Liver (tissue), 9 donors: ENCODE data around the gene CYTH3. TPM values are rescaled to one million over a fixed set of nuclear protein-coding genes. Genes with fewer than 3 reads are reported as not detected.

Experiments used
- DNase-seq: peaks from one replicate; pipeline ENCODE4 v3.0.0-alpha.2; 2017; ENCODE audit warnings: low spot score
- H3K27ac ChIP-seq, 2 donors: one replicate each; pipeline ENCODE4 v1.7.0; 2013; ENCODE audit warnings: inconsistent platforms in 2 of 2, low read length in 2 of 2, control low read depth in 1 of 2, low read depth in 1 of 2, mild to moderate bottlenecking in 1 of 2
- H3K27me3 ChIP-seq, 4 donors: one replicate each; pipeline versions ENCODE4 v1.6.1 to v1.7.0; 2013; ENCODE audit warnings: low read length in 3 of 4, inconsistent platforms in 1 of 4, mild to moderate bottlenecking in 1 of 4, moderate library complexity in 1 of 4; ENCODE audit not compliant: control insufficient read depth in 4 of 4, insufficient read depth in 4 of 4
- H3K36me3 ChIP-seq, 4 donors: one replicate each; pipeline versions ENCODE4 v1.6.1 to v1.7.0; 2013; ENCODE audit warnings: low read length in 3 of 4, mild to moderate bottlenecking in 3 of 4, low read depth in 1 of 4, moderate library complexity in 1 of 4; ENCODE audit not compliant: control insufficient read depth in 4 of 4, insufficient read depth in 3 of 4
- H3K4me1 ChIP-seq, 4 donors: one replicate each; pipeline versions ENCODE4 v1.6.1 to v1.7.0; 2013; ENCODE audit warnings: low read length in 3 of 4, mild to moderate bottlenecking in 3 of 4, moderate library complexity in 1 of 4; ENCODE audit not compliant: control insufficient read depth in 4 of 4, insufficient read depth in 4 of 4
- H3K4me3 ChIP-seq, 3 donors: one replicate each; pipeline versions ENCODE4 v1.6.1 to v1.7.0; 2013; ENCODE audit warnings: low read length in 3 of 3, control low read depth in 1 of 3, low read depth in 1 of 3, mild to moderate bottlenecking in 1 of 3
- H3K9ac ChIP-seq, 2 donors: one replicate each; pipeline ENCODE4 v1.7.0; 2013; ENCODE audit warnings: low read length in 2 of 2, mild to moderate bottlenecking in 2 of 2, moderate library complexity in 2 of 2, control low read depth in 1 of 2, low read depth in 1 of 2
- H3K9me3 ChIP-seq, 4 donors: one replicate each; pipeline versions ENCODE4 v1.6.1 to v1.7.0; 2013; ENCODE audit warnings: low read length in 3 of 4; ENCODE audit not compliant: control insufficient read depth in 4 of 4
- EGR1 ChIP-seq, 2 donors: IDR thresholded peaks; 2 replicates each; pipeline ENCODE4 v1.6.1; 2016 to 2018; ENCODE audit warnings: antibody characterized with exemption in 2 of 2, low read depth in 2 of 2
- FOXA1 ChIP-seq: IDR thresholded peaks from 2 replicates; pipeline ENCODE4 v1.6.1; 2016; ENCODE audit warnings: antibody characterized with exemption
- FOXA2 ChIP-seq: IDR thresholded peaks from 2 replicates; pipeline ENCODE4 v1.6.1; 2016; ENCODE audit warnings: antibody characterized with exemption
- GABPA ChIP-seq, 2 donors: IDR thresholded peaks in 1 of 2; conservative IDR thresholded peaks in 1 of 2; 2 replicates each; pipeline ENCODE4 v1.6.1; 2016; ENCODE audit warnings: antibody characterized with exemption in 2 of 2, mild to moderate bottlenecking in 1 of 2, moderate library complexity in 1 of 2
- HNF4A ChIP-seq, 2 donors: conservative IDR thresholded peaks; 2 replicates each; pipeline ENCODE4 v1.6.1; 2016; ENCODE audit warnings: antibody characterized with exemption in 2 of 2, mild to moderate bottlenecking in 2 of 2
- HNF4G ChIP-seq: IDR thresholded peaks from 2 replicates; pipeline ENCODE4 v1.6.1; 2016; ENCODE audit warnings: antibody characterized with exemption
- JUND ChIP-seq, 2 donors: IDR thresholded peaks; 2 replicates each; pipeline ENCODE4 v1.6.1; 2016; ENCODE audit warnings: antibody characterized with exemption in 2 of 2
- NR2F2 ChIP-seq: IDR thresholded peaks from 2 replicates; pipeline ENCODE4 v1.6.1; 2016; ENCODE audit warnings: antibody characterized with exemption
- RAD21 ChIP-seq, 2 donors: IDR thresholded peaks; 2 replicates each; pipeline ENCODE4 v1.6.1; 2016; ENCODE audit warnings: antibody characterized with exemption in 2 of 2, mild to moderate bottlenecking in 2 of 2
- RXRA ChIP-seq, 2 donors: IDR thresholded peaks; 2 replicates each; pipeline ENCODE4 v1.6.1; 2017 to 2018; ENCODE audit warnings: antibody characterized with exemption in 2 of 2, mild to moderate bottlenecking in 1 of 2
- SP1 ChIP-seq: IDR thresholded peaks from 2 replicates; pipeline ENCODE4 v1.6.1; 2018; ENCODE audit warnings: antibody characterized with exemption, mild to moderate bottlenecking
- TAF1 ChIP-seq: conservative IDR thresholded peaks from 2 replicates; pipeline ENCODE4 v1.6.1; 2016; ENCODE audit warnings: antibody characterized with exemption, mild to moderate bottlenecking
- YY1 ChIP-seq: IDR thresholded peaks from 2 replicates; pipeline ENCODE4 v1.6.1; 2016; ENCODE audit warnings: antibody characterized with exemption, mild to moderate bottlenecking
- WGBS: extraction: QIAGEN DNeasy Blood & Tissue Kit; methylation state at CpG from one replicate; pipeline ENCODE4 v1.1.7; 2013; 5-methylcytosine and 5-hydroxymethylcytosine counted together
- polyA plus RNA-seq, 2 donors: library from polyadenylated mRNA; stranded (reverse) in 1 of 2; unstranded in 1 of 2; fragments of 200-250 nt in 1 of 2; fragments of >200 nt in 1 of 2; fragmentation: Nextera tagmentation in 1 of 2; extraction: Ambion mirVana in 1 of 2; gene quantifications; one replicate each; pipeline versions ENCODE4 v1.2.1 to v1.2.3, GENCODE V29; 2013 to 2015
- total RNA-seq, 2 donors: library from RNA; depleted of rRNA; stranded (reverse); fragments of >200 nt; gene quantifications; one replicate each; pipeline ENCODE4 v1.2.3, GENCODE V29; 2014
- TF ChIP-seq, protein P1 (sequence below): IDR thresholded peaks from 2 replicates; pipeline ENCODE4 v1.6.1; 2016; ENCODE audit warnings: antibody characterized with exemption
- TF ChIP-seq, protein P2 (sequence below): IDR thresholded peaks from 2 replicates; pipeline ENCODE4 v1.6.1; 2016; ENCODE audit warnings: antibody characterized with exemption
- TF ChIP-seq, protein P3 (sequence below): fragments of 150-350 bp; IDR thresholded peaks from 2 replicates; pipeline ENCODE4 v1.5.1; 2017; ENCODE audit warnings: improper control_type of control experiment, low read depth, low read length; ENCODE audit not compliant: missing input control
- TF ChIP-seq, protein P4 (sequence below): IDR thresholded peaks from 2 replicates; pipeline ENCODE4 v1.6.1; 2016; ENCODE audit warnings: antibody characterized with exemption, mild to moderate bottlenecking
- TF ChIP-seq, protein P5 (sequence below): IDR thresholded peaks from 2 replicates; pipeline ENCODE4 v1.6.1; 2016; ENCODE audit warnings: antibody characterized with exemption
- donor health status: healthy.
- donor health status: healthy.
- donor health status: healthy.
- donor health status: healthy.
- donor health status: healthy.

Gene CYTH3
- total and polyA plus RNA-seq, 4 donors, result 1.1 to 6.3 (median 3.7) TPM

DNA sequence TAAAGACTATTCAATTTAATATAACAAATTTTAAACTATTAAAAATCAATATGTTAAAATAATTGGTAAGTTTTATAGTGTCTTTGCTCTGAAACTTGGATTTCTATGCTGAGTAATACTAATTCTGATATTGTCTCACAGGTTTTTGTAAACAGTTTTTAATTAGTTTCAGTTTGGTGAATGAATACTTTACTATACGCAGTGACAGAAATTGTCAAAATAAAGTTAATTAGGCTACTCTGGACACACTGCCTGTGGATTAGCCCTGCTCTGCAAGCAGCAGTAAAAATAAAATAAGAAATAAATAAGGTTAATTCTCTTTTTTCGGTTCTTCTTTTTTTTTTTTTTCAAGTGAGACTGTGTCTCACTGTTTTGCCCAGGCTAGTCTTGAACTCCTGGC is 135.9 kb downstream of the CYTH3 start:
- no peak overlapping the region for H3K4me3 ChIP-seq
- H3K36me3 ChIP-seq, result peaks cover 0 to 25% (median 14%) of the 10 kb centered on the region in 4 donors
- no peak overlapping the region for H3K9ac ChIP-seq
- H3K9me3 ChIP-seq, result no peaks in the 10 kb centered on the region
- H3K27me3 ChIP-seq, result no peaks in the 10 kb centered on the region
- DNase-seq, result no peak
- WGBS, result 95% methylated on average over 2 of the region's 2 CpGs
- H3K27ac ChIP-seq, result no peak overlapping the region
- no peak for TF ChIP-seq RAD21 (IDR thresholded peaks at IDR 0.05)
- no peak for TF ChIP-seq RXRA (IDR thresholded peaks at IDR 0.05)
- no peak for TF ChIP-seq FOXA2
- TF ChIP-seq, protein P1, sequence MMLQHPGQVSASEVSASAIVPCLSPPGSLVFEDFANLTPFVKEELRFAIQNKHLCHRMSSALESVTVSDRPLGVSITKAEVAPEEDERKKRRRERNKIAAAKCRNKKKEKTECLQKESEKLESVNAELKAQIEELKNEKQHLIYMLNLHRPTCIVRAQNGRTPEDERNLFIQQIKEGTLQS, result no peak
- TF ChIP-seq, protein P2, sequence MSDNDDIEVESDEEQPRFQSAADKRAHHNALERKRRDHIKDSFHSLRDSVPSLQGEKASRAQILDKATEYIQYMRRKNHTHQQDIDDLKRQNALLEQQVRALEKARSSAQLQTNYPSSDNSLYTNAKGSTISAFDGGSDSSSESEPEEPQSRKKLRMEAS, result no peak
- no peak for TF ChIP-seq SP1
- H3K4me1 ChIP-seq, result no peaks in the 10 kb centered on the region

DNA sequence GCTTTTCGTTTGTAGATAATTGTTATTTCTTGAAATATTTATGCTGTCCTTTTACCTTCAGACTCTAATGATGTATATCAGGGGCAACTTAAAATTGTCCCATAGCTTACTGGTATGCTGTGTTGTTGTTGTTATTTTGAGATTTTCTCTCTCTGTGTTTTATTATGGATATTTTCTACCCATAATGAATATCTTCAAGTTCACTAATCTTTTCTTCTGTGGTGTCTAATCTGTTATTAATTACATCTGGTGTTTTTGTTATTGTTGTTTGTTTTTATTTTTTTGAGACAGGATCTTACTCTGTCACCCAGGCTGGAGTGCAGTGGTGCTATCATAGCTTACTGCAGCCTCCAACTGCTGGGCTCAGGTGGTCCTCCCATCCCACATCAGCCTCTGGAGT is 139.2 kb downstream of the CYTH3 start:
- no peak for TF ChIP-seq NR2F2
- no peak for TF ChIP-seq YY1
- TF ChIP-seq, protein P3, sequence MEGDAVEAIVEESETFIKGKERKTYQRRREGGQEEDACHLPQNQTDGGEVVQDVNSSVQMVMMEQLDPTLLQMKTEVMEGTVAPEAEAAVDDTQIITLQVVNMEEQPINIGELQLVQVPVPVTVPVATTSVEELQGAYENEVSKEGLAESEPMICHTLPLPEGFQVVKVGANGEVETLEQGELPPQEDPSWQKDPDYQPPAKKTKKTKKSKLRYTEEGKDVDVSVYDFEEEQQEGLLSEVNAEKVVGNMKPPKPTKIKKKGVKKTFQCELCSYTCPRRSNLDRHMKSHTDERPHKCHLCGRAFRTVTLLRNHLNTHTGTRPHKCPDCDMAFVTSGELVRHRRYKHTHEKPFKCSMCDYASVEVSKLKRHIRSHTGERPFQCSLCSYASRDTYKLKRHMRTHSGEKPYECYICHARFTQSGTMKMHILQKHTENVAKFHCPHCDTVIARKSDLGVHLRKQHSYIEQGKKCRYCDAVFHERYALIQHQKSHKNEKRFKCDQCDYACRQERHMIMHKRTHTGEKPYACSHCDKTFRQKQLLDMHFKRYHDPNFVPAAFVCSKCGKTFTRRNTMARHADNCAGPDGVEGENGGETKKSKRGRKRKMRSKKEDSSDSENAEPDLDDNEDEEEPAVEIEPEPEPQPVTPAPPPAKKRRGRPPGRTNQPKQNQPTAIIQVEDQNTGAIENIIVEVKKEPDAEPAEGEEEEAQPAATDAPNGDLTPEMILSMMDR, result no peak
- TF ChIP-seq RXRA (IDR thresholded peaks at IDR 0.05), result no peak
- TF ChIP-seq, protein P4, sequence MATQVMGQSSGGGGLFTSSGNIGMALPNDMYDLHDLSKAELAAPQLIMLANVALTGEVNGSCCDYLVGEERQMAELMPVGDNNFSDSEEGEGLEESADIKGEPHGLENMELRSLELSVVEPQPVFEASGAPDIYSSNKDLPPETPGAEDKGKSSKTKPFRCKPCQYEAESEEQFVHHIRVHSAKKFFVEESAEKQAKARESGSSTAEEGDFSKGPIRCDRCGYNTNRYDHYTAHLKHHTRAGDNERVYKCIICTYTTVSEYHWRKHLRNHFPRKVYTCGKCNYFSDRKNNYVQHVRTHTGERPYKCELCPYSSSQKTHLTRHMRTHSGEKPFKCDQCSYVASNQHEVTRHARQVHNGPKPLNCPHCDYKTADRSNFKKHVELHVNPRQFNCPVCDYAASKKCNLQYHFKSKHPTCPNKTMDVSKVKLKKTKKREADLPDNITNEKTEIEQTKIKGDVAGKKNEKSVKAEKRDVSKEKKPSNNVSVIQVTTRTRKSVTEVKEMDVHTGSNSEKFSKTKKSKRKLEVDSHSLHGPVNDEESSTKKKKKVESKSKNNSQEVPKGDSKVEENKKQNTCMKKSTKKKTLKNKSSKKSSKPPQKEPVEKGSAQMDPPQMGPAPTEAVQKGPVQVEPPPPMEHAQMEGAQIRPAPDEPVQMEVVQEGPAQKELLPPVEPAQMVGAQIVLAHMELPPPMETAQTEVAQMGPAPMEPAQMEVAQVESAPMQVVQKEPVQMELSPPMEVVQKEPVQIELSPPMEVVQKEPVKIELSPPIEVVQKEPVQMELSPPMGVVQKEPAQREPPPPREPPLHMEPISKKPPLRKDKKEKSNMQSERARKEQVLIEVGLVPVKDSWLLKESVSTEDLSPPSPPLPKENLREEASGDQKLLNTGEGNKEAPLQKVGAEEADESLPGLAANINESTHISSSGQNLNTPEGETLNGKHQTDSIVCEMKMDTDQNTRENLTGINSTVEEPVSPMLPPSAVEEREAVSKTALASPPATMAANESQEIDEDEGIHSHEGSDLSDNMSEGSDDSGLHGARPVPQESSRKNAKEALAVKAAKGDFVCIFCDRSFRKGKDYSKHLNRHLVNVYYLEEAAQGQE, result no peak
- TF ChIP-seq FOXA2, result no peak
- TF ChIP-seq, protein P5, sequence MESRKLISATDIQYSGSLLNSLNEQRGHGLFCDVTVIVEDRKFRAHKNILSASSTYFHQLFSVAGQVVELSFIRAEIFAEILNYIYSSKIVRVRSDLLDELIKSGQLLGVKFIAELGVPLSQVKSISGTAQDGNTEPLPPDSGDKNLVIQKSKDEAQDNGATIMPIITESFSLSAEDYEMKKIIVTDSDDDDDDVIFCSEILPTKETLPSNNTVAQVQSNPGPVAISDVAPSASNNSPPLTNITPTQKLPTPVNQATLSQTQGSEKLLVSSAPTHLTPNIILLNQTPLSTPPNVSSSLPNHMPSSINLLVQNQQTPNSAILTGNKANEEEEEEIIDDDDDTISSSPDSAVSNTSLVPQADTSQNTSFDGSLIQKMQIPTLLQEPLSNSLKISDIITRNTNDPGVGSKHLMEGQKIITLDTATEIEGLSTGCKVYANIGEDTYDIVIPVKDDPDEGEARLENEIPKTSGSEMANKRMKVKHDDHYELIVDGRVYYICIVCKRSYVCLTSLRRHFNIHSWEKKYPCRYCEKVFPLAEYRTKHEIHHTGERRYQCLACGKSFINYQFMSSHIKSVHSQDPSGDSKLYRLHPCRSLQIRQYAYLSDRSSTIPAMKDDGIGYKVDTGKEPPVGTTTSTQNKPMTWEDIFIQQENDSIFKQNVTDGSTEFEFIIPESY, result no peak
- no peak for TF ChIP-seq EGR1 (IDR thresholded peaks at IDR 0.05; ENCODE audit: low read depth in 2 of 2)
- TF ChIP-seq, protein P1, result no peak
- TF ChIP-seq HNF4A (conservative IDR thresholded peaks at IDR 0.05), result no peak
- no peak for TF ChIP-seq HNF4G
- TF ChIP-seq RAD21 (IDR thresholded peaks at IDR 0.05), result no peak
- TF ChIP-seq GABPA (IDR thresholded peaks at IDR 0.05 in 1 of 2, conservative IDR thresholded peaks at IDR 0.05 in 1 of 2), result no peak
- TF ChIP-seq JUND (IDR thresholded peaks at IDR 0.05), result no peak
- TF ChIP-seq, protein P2, result no peak
- TF ChIP-seq TAF1, result no peak
- TF ChIP-seq FOXA1, result no peak
- Histone ChIP-seq H3K27me3 (no peaks in the 10 kb centered on the region), H3K4me1 (no peaks in the 10 kb centered on the region), H3K9ac (no peak overlapping the region), H3K27ac (no peak overlapping the region), H3K9me3 (no peaks in the 10 kb centered on the region), H3K36me3 (peaks cover 0 to 27% (median 3%) of the 10 kb centered on the region in 4 donors), H3K4me3 (no peak overlapping the region)
- WGBS, result 99% methylated on average over 1 of the region's 1 CpG
- DNase-seq, result no peak
